K562 (cell line): ENCODE measurements around the gene THAP11. TPM values are rescaled to one million over a fixed set of nuclear protein-coding genes. Genes with fewer than 3 reads are reported as not detected.

ENCODE experiments used
- DEAF1 ChIP-seq: fragments of 450-650 bp; formaldehyde crosslinking; IDR thresholded peaks from 2 replicates; pipeline ENCODE4 v1.4.0; 2020; ENCODE audit warnings: mild to moderate bottlenecking, moderate library complexity
- ETV5 ChIP-seq: sonication (generic); formaldehyde crosslinking; IDR thresholded peaks from 2 replicates; pipeline ENCODE4 v1.4.0; 2020; ENCODE audit warnings: low read depth, mild to moderate bottlenecking, missing genetic modification reagents
- MLLT1 ChIP-seq, 2 experiments: fragments of 450-650 bp; IDR thresholded peaks; 2 replicates each; pipeline ENCODE4 v1.6.1; 2016
- NR1H2 ChIP-seq: sonication (generic); formaldehyde crosslinking; IDR thresholded peaks from 2 replicates; pipeline ENCODE4 v1.4.0; 2020; ENCODE audit warnings: mild to moderate bottlenecking, missing genetic modification reagents
- USF2 ChIP-seq: sonication (generic); formaldehyde crosslinking; IDR thresholded peaks from 2 replicates; pipeline ENCODE4 v1.5.0; 2020; ENCODE audit warnings: missing genetic modification reagents
- ZNF324 ChIP-seq: fragments of 250-450 bp; sonication (Bioruptor Pico); IDR thresholded peaks from 2 replicates; pipeline ENCODE4 v1.4.0; 2020; ENCODE audit warnings: mild to moderate bottlenecking
- ZNF507 ChIP-seq: conservative IDR thresholded peaks from 2 replicates; pipeline ENCODE4 v1.6.1; 2017; ENCODE audit warnings: missing genetic modification characterization, missing compliant biosample characterization
- polyA plus RNA-seq, 8 experiments: library from polyadenylated mRNA; depleted of rRNA in 4 of 8; stranded (reverse) in 5 of 8; unstranded in 3 of 8; fragments of >200 nt; fragmentation: Nextera tagmentation in 2 of 8; fragmentation: Illumina TruSeq in 1 of 8; extraction: Ambion mirVana in 2 of 8; extraction: Trizol in 1 of 8; gene quantifications; 2 replicates each; pipeline versions ENCODE4 v1.2.1 to v1.2.3, GENCODE V29; 2011 to 2014; ENCODE audit warnings: inconsistent platforms in 1 of 8, missing spikeins in 1 of 8
- total RNA-seq, 7 experiments: library from RNA; depleted of rRNA in 6 of 7; stranded (reverse); fragments of >200 nt in 6 of 7; fragmentation: Illumina TruSeq in 2 of 7; extraction: Trizol in 2 of 7; gene quantifications; 2 replicates each; pipeline versions ENCODE4 v1.2.1 to v1.2.3, GENCODE V29; 2011 to 2021; ENCODE audit warnings: low replicate concordance in 1 of 7

THAP11 gene
- total and polyA plus RNA-seq, 9 of the 15 experiments (the other 6 are each of a cell fraction or from before 2014, with no cell fraction given) = 2.4 to 31.6 (median 21.4) TPM

- TF ChIP-seq DEAF1 (CRISPR knock-in tag) (no peak), NR1H2 (CRISPR knock-in tag) (no peak), ZNF507 (no peak), ZNF324 (no peak), USF2 (CRISPR knock-in tag) (no peak), MLLT1 (IDR thresholded peaks at IDR 0.05) (no peak), ETV5 (CRISPR knock-in tag) (no peak)
These were observed 14.9 kb downstream of the THAP11 start (continued) for GRCh38 chr16:67856927-67857546.
